LNCaP clone FGC (cell line): Measurements from ENCODE around the gene TBC1D17.

Experiments used
- DNase-seq: peaks from one replicate; pipeline ENCODE4 v3.0.0-alpha.2; 2011; ENCODE audit warnings: low read depth
- H3K4me3 ChIP-seq: 2 replicates; pipeline ENCODE4 v1.5.1; 2011; ENCODE audit warnings: mild to moderate bottlenecking, low read depth, low read length, control low read depth
- CTCF ChIP-seq: IDR thresholded peaks from 2 replicates; pipeline ENCODE4 v1.5.1; 2012; ENCODE audit warnings: mild to moderate bottlenecking; ENCODE audit not compliant: control insufficient read depth, insufficient read depth; ENCODE audit errors: extremely low read depth

TBC1D17 gene

GRCh38 chr19:49929611-49930482, 52.3 kb downstream of the TBC1D17 start:
- no peak for TF ChIP-seq CTCF
- peak overlapping the region; percentile 89 for H3K4me3 ChIP-seq
- peak; percentile 94 for DNase-seq

GRCh38 chr19:49930483-49931011, 53.0 kb downstream of the TBC1D17 start:
- no peak for DNase-seq
- TF ChIP-seq CTCF, result no peak
- H3K4me3 ChIP-seq, result peak overlapping the region; percentile 34

- DNase-seq, result no peak
- H3K4me3 ChIP-seq, result no peak overlapping the region
Measured at GRCh38 chr19:49931293-49932040, 54.0 kb downstream of the TBC1D17 start.

GRCh38 chr19:49932041-49932451, 54.5 kb downstream of the TBC1D17 start:
- no peak for DNase-seq
- H3K4me3 ChIP-seq, result no peak overlapping the region
- no peak for TF ChIP-seq CTCF

More at GRCh38 chr19:49931293-49932040, 54.0 kb downstream of the TBC1D17 start:
- TF ChIP-seq CTCF, result no peak

GRCh38 chr19:49932731-49933131, 55.2 kb downstream of the TBC1D17 start:
- TF ChIP-seq CTCF, result no peak
- H3K4me3 ChIP-seq, result no peak overlapping the region
- DNase-seq, result no peak

GRCh38 chr19:49933643-49934042, 56.1 kb downstream of the TBC1D17 start:
- DNase-seq, result no peak
- H3K4me3 ChIP-seq, result no peak overlapping the region
- no peak for TF ChIP-seq CTCF
